ENCODE measurements around the gene SEC22C.
A peak's percentile ranks its signal among the peaks of the same experiment; 100 is the strongest.

Gene SEC22C

GRCh38 chr3:42533161-42533897 is 48.4 kb downstream of the SEC22C start:
- DNase-seq = no peak

GRCh38 chr3:42532229-42532628 is 49.5 kb downstream of the SEC22C start:
- DNase-seq = no peak

DNA sequence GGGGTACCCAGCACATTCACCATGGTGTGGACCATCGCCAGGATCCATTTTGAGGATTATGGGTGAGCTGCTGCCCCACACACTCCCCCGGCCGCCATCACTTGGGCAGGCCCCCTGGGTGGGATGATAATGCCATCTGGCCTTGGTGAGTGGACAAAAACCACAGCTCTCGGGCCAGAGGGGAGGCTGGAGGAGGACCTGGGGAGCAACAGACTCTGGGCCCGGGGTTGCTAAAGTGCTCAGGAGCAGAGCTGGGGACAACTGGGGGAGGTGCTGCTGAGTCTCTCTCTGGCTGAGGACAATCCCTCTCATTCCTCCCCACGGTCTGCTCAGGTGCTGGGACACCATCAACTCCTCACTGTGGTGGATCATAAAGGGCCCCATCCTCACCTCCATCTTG is 50.3 kb downstream of the SEC22C start:
- DNase-seq = no peak

- DNase-seq = no peak
These were observed 51.7 kb downstream of the SEC22C start for GRCh38 chr3:42530073-42530472.

DNA sequence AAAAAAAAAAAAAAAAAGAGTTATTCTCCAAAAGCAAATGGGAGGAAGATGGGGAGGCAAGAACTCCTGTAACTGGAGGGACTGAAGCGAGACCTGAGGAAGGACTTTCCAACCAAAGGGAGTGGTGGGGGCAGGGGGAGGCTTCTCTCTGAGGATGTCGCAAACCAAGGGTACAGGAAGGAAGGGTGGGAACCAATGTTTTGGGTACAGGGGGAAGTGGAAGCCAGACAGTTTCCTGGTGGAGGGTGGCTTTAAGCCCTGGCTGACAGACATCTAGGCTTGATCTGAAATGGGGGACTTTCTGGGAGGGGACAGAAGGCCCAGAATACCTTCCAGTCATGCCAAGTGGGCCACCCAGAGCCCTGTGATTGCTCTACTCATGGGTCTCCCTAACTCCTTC is 52.3 kb downstream of the SEC22C start:
- DNase-seq = peak; percentile 27 to 44

- DNase-seq = no peak
These were observed 54.3 kb downstream of the SEC22C start for GRCh38 chr3:42527368-42527917.

- DNase-seq = peak; percentile 18 to 57
These were observed 55.0 kb downstream of the SEC22C start for GRCh38 chr3:42526616-42527367.

GRCh38 chr3:42525736-42526345 is 55.9 kb downstream of the SEC22C start:
- no peak for DNase-seq

DNA sequence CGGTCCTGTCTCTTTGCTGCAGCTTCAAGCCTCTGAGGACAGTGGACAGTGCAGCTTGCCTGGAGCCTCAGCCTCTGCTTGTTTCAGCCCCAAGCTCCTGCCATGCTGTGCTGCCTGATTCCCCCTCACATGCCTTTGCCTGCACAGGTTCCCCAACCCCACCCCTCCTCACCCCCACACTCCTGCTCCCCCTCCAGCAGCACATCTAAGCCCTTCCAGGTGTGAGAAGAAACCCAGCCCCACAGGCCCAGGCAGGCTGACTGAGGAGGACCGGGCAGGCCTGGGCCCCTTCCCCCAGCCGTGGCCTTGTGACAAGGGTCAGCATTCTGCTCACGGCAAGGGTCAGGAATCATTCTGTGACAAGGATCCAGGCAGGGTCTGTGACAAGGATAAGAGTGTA is 56.6 kb downstream of the SEC22C start:
- DNase-seq = no peak

GRCh38 chr3:42524751-42525150 is 57.0 kb downstream of the SEC22C start:
- DNase-seq = no peak

DNA sequence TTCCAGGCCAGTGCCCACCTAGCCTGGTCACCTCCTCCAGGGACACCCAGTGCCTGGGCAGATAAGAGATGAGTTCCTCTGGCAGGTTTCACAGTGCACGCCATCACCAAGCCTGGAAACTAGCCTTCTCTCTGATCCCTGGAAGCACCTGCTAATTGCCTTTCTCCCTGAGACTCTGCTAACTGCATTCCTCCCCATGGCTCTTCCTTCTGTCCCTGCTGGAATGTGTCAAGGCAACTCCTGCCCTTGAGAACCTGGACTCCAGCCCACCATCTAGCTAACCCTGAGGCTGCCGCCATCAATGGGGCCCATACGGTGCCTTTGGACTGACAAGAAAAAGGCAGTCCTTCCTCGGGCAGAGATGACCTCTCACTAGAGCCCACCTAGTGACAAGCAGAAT is 60.9 kb downstream of the SEC22C start:
- no peak for DNase-seq

DNA sequence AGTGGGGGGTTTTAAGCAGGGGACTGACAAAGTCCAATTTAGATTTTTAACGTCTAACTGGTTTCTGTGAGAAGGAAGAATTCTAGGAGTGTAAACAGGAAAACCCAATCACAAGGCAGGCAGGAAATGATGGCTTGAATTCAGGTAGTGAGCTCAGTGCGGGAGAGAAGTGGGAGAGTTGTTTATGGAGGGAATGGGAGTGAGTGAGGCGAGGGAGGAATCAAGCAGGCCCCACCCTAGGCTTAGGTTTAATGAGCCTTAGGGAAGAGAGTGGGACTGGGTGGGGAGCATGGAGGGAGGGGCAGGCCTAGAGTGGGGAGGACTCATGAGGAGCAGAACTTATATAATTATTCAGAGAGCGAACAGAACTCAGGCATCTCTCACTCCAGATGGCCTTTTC is 61.4 kb downstream of the SEC22C start:
- DNase-seq = no peak

DNA sequence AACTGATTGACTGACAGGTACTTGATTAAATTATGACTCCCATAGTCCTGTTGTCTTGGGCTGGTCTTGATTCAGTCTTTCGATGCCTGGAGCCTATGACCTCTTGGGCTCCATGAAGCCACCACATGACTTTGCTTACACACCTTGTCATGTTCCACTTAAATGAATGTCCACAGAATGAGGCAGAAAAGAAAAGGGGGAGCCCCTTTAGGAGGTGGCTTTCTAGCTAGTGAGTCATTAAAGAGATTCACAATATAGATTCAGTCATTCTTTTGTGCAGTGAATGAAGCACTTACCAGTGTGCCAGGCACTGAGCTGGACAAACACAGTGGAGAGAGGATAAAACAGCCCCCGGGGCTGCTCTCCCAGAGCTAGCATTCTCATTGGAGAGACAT is 62.2 kb downstream of the SEC22C start:
- DNase-seq = no peak

- peak; percentile 44 to 66 for DNase-seq
These were observed 62.8 kb downstream of the SEC22C start for GRCh38 chr3:42518800-42519567.

GRCh38 chr3:42517117-42517516 is 64.7 kb downstream of the SEC22C start:
- no peak for DNase-seq

DNA sequence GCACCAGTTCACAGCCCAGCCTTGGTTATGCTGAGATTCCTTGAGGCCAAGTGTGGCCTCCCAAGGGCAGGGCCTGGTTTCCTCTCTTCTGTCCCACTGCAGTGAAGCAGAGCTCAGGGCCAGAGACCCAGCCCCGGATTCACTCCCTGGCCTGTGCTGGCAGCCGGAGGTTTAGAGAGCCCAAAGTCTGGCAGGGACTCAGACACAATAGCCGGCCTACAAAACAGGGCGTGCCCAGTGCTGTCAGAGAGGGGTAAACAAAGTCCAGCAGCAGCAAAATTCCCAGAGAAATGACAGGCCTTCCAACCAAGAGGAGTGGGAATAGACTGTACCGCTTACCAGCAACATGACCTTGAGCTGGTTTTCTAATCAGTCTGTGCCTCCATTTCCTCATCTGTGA is 65.3 kb downstream of the SEC22C start:
- no peak for DNase-seq

- no peak for DNase-seq
These were observed 65.8 kb downstream of the SEC22C start for GRCh38 chr3:42515976-42516375.

GRCh38 chr3:42515391-42515916 is 66.3 kb downstream of the SEC22C start:
- no peak for DNase-seq

GRCh38 chr3:42514876-42515275 is 66.9 kb downstream of the SEC22C start:
- no peak for DNase-seq

- DNase-seq = no peak
These were observed 68.2 kb downstream of the SEC22C start for GRCh38 chr3:42513521-42513920.

DNA sequence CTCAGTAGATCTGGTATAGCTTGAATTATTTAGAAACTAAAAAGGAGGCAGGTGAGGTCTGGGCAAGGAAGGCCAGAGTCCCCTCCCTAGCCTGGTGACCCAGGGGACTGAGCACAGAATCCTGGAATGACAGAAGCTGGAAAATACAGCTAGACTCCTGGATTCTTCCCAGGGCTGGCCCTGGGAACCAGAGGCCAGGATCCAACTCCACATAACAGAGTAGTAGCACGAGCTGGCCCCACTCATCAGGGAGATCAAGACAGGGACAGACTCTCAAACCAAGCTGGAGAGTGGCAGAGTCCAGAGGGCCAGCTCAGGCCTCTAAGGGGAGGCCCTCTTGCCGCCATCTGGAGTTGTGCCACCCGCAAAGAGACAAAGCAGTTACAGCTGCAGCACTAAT is 68.6 kb downstream of the SEC22C start:
- no peak for DNase-seq

GRCh38 chr3:42511736-42512135 is 70.0 kb downstream of the SEC22C start:
- no peak for DNase-seq

DNA sequence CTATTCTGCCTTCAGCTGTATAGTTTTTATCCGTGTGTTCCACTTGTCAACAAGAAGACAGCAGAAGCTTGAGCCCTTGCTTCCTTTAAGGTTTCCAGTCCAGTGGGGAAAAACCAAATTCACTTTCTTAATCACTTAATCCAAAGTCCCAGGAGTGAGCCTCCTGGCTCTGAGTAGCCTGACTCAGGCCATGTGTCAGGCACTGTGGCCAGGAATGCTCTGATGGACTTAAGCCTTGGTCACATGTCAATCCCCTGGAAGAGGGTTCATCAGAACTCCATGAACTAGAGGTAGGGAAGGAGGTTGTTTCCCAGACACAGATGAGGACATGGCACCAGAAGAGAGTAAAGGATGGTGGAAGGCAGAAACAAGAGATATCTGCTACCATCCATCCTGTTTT is 70.6 kb downstream of the SEC22C start:
- no peak for DNase-seq
